GM19043 (cell line): Measurements from ENCODE around the gene PTPA.

Experiments used
- ATAC-seq: cut with Tn5 transposase; IDR thresholded peaks from one replicate; pipeline ENCODE4 v1.9.1; 2021; ENCODE audit warnings: low read depth; ENCODE audit not compliant: unreplicated experiment

PTPA gene

GRCh38 chr9:129081388-129081904, 29.8 kb upstream of the PTPA start:
- ATAC-seq, result no peak

- ATAC-seq, result no peak
These were observed 27.1 kb upstream of the PTPA start for GRCh38 chr9:129084087-129084486.

GRCh38 chr9:129089246-129089645, 22.0 kb upstream of the PTPA start:
- no peak for ATAC-seq

GRCh38 chr9:129093602-129094386, 17.4 kb upstream of the PTPA start:
- no peak for ATAC-seq

GRCh38 chr9:129094387-129095169, 16.6 kb upstream of the PTPA start:
- no peak for ATAC-seq

GRCh38 chr9:129095170-129095667, 16.0 kb upstream of the PTPA start:
- no peak for ATAC-seq

GRCh38 chr9:129095908-129096307, 15.3 kb upstream of the PTPA start:
- ATAC-seq, result no peak

- no peak for ATAC-seq
These were observed 13.4 kb upstream of the PTPA start for GRCh38 chr9:129097671-129098306.

GRCh38 chr9:129098328-129098727, 12.9 kb upstream of the PTPA start:
- ATAC-seq, result no peak

GRCh38 chr9:129100383-129101169, 10.6 kb upstream of the PTPA start:
- ATAC-seq, result no peak

GRCh38 chr9:129101279-129101678, 9.9 kb upstream of the PTPA start:
- ATAC-seq, result no peak

GRCh38 chr9:129102095-129102525, 9.1 kb upstream of the PTPA start:
- ATAC-seq, result no peak

- no peak for ATAC-seq
These were observed 8.2 kb upstream of the PTPA start for GRCh38 chr9:129102791-129103594.

GRCh38 chr9:129103595-129103965, 7.6 kb upstream of the PTPA start:
- no peak for ATAC-seq

GRCh38 chr9:129104051-129104450, 7.2 kb upstream of the PTPA start:
- no peak for ATAC-seq

- no peak for ATAC-seq
These were observed 5.1 kb upstream of the PTPA start for GRCh38 chr9:129105857-129106694.

- no peak for ATAC-seq
These were observed 3.6 kb upstream of the PTPA start for GRCh38 chr9:129107651-129108050.

GRCh38 chr9:129108083-129108804, 3.0 kb upstream of the PTPA start:
- ATAC-seq, result no peak
